Liver (tissue), 9 donors: ENCODE results near the gene ZDHHC14. TPM values are rescaled to one million over a fixed set of nuclear protein-coding genes. Genes with fewer than 3 reads are reported as not detected.
"Not testable (repeated sequence)": the region's sequence is repeated elsewhere in the genome, so short reads cannot be mapped to it uniquely, and the experiment has no call there.

Source experiments
- DNase-seq: peaks from one replicate; pipeline ENCODE4 v3.0.0-alpha.2; 2017; ENCODE audit warnings: low spot score
- H3K27ac ChIP-seq, 2 donors: one replicate each; pipeline ENCODE4 v1.7.0; 2013; ENCODE audit warnings: inconsistent platforms in 2 of 2, low read length in 2 of 2, control low read depth in 1 of 2, low read depth in 1 of 2, mild to moderate bottlenecking in 1 of 2
- H3K27me3 ChIP-seq, 4 donors: one replicate each; pipeline versions ENCODE4 v1.6.1 to v1.7.0; 2013; ENCODE audit warnings: low read length in 3 of 4, inconsistent platforms in 1 of 4, mild to moderate bottlenecking in 1 of 4, moderate library complexity in 1 of 4; ENCODE audit not compliant: control insufficient read depth in 4 of 4, insufficient read depth in 4 of 4
- H3K36me3 ChIP-seq, 4 donors: one replicate each; pipeline versions ENCODE4 v1.6.1 to v1.7.0; 2013; ENCODE audit warnings: low read length in 3 of 4, mild to moderate bottlenecking in 3 of 4, low read depth in 1 of 4, moderate library complexity in 1 of 4; ENCODE audit not compliant: control insufficient read depth in 4 of 4, insufficient read depth in 3 of 4
- H3K4me1 ChIP-seq, 4 donors: one replicate each; pipeline versions ENCODE4 v1.6.1 to v1.7.0; 2013; ENCODE audit warnings: low read length in 3 of 4, mild to moderate bottlenecking in 3 of 4, moderate library complexity in 1 of 4; ENCODE audit not compliant: control insufficient read depth in 4 of 4, insufficient read depth in 4 of 4
- H3K4me3 ChIP-seq, 3 donors: one replicate each; pipeline versions ENCODE4 v1.6.1 to v1.7.0; 2013; ENCODE audit warnings: low read length in 3 of 3, control low read depth in 1 of 3, low read depth in 1 of 3, mild to moderate bottlenecking in 1 of 3
- H3K9ac ChIP-seq, 2 donors: one replicate each; pipeline ENCODE4 v1.7.0; 2013; ENCODE audit warnings: low read length in 2 of 2, mild to moderate bottlenecking in 2 of 2, moderate library complexity in 2 of 2, control low read depth in 1 of 2, low read depth in 1 of 2
- H3K9me3 ChIP-seq, 4 donors: one replicate each; pipeline versions ENCODE4 v1.6.1 to v1.7.0; 2013; ENCODE audit warnings: low read length in 3 of 4; ENCODE audit not compliant: control insufficient read depth in 4 of 4
- CTCF ChIP-seq: fragments of 150-350 bp; IDR thresholded peaks from 2 replicates; pipeline ENCODE4 v1.5.1; 2017; ENCODE audit warnings: improper control_type of control experiment, low read depth, low read length; ENCODE audit not compliant: missing input control
- FOXA1 ChIP-seq: IDR thresholded peaks from 2 replicates; pipeline ENCODE4 v1.6.1; 2016; ENCODE audit warnings: antibody characterized with exemption
- FOXA2 ChIP-seq: IDR thresholded peaks from 2 replicates; pipeline ENCODE4 v1.6.1; 2016; ENCODE audit warnings: antibody characterized with exemption
- GABPA ChIP-seq, 2 donors: IDR thresholded peaks in 1 of 2; conservative IDR thresholded peaks in 1 of 2; 2 replicates each; pipeline ENCODE4 v1.6.1; 2016; ENCODE audit warnings: antibody characterized with exemption in 2 of 2, mild to moderate bottlenecking in 1 of 2, moderate library complexity in 1 of 2
- HNF4A ChIP-seq, 2 donors: conservative IDR thresholded peaks; 2 replicates each; pipeline ENCODE4 v1.6.1; 2016; ENCODE audit warnings: antibody characterized with exemption in 2 of 2, mild to moderate bottlenecking in 2 of 2
- HNF4G ChIP-seq: IDR thresholded peaks from 2 replicates; pipeline ENCODE4 v1.6.1; 2016; ENCODE audit warnings: antibody characterized with exemption
- JUND ChIP-seq, 2 donors: IDR thresholded peaks; 2 replicates each; pipeline ENCODE4 v1.6.1; 2016; ENCODE audit warnings: antibody characterized with exemption in 2 of 2
- MAX ChIP-seq: IDR thresholded peaks from 2 replicates; pipeline ENCODE4 v1.6.1; 2016; ENCODE audit warnings: antibody characterized with exemption
- NR2F2 ChIP-seq: IDR thresholded peaks from 2 replicates; pipeline ENCODE4 v1.6.1; 2016; ENCODE audit warnings: antibody characterized with exemption
- RAD21 ChIP-seq, 2 donors: IDR thresholded peaks; 2 replicates each; pipeline ENCODE4 v1.6.1; 2016; ENCODE audit warnings: antibody characterized with exemption in 2 of 2, mild to moderate bottlenecking in 2 of 2
- RXRA ChIP-seq, 2 donors: IDR thresholded peaks; 2 replicates each; pipeline ENCODE4 v1.6.1; 2017 to 2018; ENCODE audit warnings: antibody characterized with exemption in 2 of 2, mild to moderate bottlenecking in 1 of 2
- TAF1 ChIP-seq: conservative IDR thresholded peaks from 2 replicates; pipeline ENCODE4 v1.6.1; 2016; ENCODE audit warnings: antibody characterized with exemption, mild to moderate bottlenecking
- YY1 ChIP-seq: IDR thresholded peaks from 2 replicates; pipeline ENCODE4 v1.6.1; 2016; ENCODE audit warnings: antibody characterized with exemption, mild to moderate bottlenecking
- ZBTB33 ChIP-seq: IDR thresholded peaks from 2 replicates; pipeline ENCODE4 v1.6.1; 2016; ENCODE audit warnings: antibody characterized with exemption
- WGBS: extraction: QIAGEN DNeasy Blood & Tissue Kit; methylation state at CpG from one replicate; pipeline ENCODE4 v1.1.7; 2013; 5-methylcytosine and 5-hydroxymethylcytosine counted together
- polyA plus RNA-seq, 2 donors: library from polyadenylated mRNA; stranded (reverse) in 1 of 2; unstranded in 1 of 2; fragments of 200-250 nt in 1 of 2; fragments of >200 nt in 1 of 2; fragmentation: Nextera tagmentation in 1 of 2; extraction: Ambion mirVana in 1 of 2; gene quantifications; one replicate each; pipeline versions ENCODE4 v1.2.1 to v1.2.3, GENCODE V29; 2013 to 2015
- total RNA-seq, 2 donors: library from RNA; depleted of rRNA; stranded (reverse); fragments of >200 nt; gene quantifications; one replicate each; pipeline ENCODE4 v1.2.3, GENCODE V29; 2014
- TF ChIP-seq, protein P1 (sequence below): IDR thresholded peaks from 2 replicates; pipeline ENCODE4 v1.6.1; 2016; ENCODE audit warnings: antibody characterized with exemption
- donor health status: healthy.
- donor health status: healthy.
- donor health status: healthy.
- donor health status: healthy.
- donor health status: healthy.

Gene ZDHHC14
- total and polyA plus RNA-seq, 4 donors = 4.4 to 11.7 (median 8.4) TPM

DNA sequence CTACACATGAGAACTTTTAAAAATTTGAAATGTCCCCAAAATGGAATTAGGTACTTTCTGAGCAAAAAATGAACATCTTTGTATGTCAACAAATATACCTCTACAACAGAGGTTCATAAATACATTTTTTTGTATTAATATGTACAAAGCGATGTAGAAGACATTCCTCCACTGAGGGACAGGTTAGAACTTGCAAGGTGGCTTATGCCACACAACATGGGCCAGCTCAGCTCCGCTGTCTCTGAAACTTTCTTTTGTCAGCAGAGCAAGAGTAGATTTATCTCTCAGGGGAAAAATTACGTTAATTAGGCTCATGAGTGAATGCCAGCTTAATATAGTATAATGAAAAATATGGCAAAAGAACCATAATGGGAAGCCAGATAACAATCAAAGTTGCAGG, 47.0 kb upstream of the ZDHHC14 start:
- no peak for DNase-seq
- no peaks in the 10 kb centered on the region for H3K9me3 ChIP-seq
- no peaks in the 10 kb centered on the region for H3K4me1 ChIP-seq
- no peak overlapping the region for H3K27ac ChIP-seq
- H3K4me3 ChIP-seq = no peak overlapping the region
- no peak overlapping the region for H3K9ac ChIP-seq
- H3K27me3 ChIP-seq = peaks cover 0 to 4% (median 0%) of the 10 kb centered on the region in 4 donors
- 92% methylated on average over 3 of the region's 3 CpGs for WGBS
- TF ChIP-seq RAD21 (IDR thresholded peaks at IDR 0.05) = no peak
- no peak for TF ChIP-seq FOXA1
- TF ChIP-seq, protein P1, sequence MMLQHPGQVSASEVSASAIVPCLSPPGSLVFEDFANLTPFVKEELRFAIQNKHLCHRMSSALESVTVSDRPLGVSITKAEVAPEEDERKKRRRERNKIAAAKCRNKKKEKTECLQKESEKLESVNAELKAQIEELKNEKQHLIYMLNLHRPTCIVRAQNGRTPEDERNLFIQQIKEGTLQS = no peak
- no peaks in the 10 kb centered on the region for H3K36me3 ChIP-seq

GRCh38 chr6:157335829-157336228, 45.2 kb upstream of the ZDHHC14 start:
- Histone ChIP-seq H3K27me3 (peaks cover 0 to 4% (median 0%) of the 10 kb centered on the region in 4 donors), H3K36me3 (no peaks in the 10 kb centered on the region), H3K9me3 (no peaks in the 10 kb centered on the region), H3K9ac (no peak overlapping the region), H3K4me1 (no peaks in the 10 kb centered on the region), H3K4me3 (no peak overlapping the region), H3K27ac (no peak overlapping the region)
- TF ChIP-seq YY1 (no peak), CTCF (no peak), MAX (no peak), TAF1 (no peak), ZBTB33 (no peak), FOXA2 (no peak), RAD21 (IDR thresholded peaks at IDR 0.05) (no peak), HNF4G (no peak), JUND (IDR thresholded peaks at IDR 0.05) (no peak), HNF4A (conservative IDR thresholded peaks at IDR 0.05) (no peak), GABPA (IDR thresholded peaks at IDR 0.05 in 1 of 2, conservative IDR thresholded peaks at IDR 0.05 in 1 of 2) (no peak), NR2F2 (no peak), RXRA (IDR thresholded peaks at IDR 0.05) (no peak)
- TF ChIP-seq, protein P1 = no peak
- 58% methylated on average over 6 of the region's 6 CpGs for WGBS
- DNase-seq = no peak

DNA sequence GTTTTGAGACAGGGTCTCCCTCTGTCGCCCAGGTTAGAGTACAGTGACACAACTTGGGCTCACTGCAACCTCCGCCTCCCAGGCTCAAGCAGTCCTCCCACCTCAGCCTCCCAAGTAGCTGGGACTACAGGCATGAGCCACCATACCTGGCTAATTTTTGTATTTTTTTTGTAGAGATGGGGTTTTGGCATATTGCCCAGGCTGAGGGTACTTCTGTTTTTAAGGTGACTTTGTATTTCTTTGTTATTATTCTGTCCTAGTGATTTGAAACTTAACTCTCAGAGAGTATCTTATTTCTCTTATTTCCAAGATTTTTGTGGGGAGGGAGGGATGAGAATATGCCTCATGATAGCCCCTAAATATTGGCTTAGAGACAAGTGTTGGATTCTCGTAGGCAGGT, 43.7 kb upstream of the ZDHHC14 start:
- not testable (repeated sequence) for H3K4me3 ChIP-seq, H3K36me3 ChIP-seq, DNase-seq, H3K27me3 ChIP-seq, H3K27ac ChIP-seq, H3K9ac ChIP-seq, H3K4me1 ChIP-seq, H3K9me3 ChIP-seq
- WGBS = 80% methylated on average over 3 of the region's 3 CpGs
